ENCODE data around the gene ATRAID.

DNA sequence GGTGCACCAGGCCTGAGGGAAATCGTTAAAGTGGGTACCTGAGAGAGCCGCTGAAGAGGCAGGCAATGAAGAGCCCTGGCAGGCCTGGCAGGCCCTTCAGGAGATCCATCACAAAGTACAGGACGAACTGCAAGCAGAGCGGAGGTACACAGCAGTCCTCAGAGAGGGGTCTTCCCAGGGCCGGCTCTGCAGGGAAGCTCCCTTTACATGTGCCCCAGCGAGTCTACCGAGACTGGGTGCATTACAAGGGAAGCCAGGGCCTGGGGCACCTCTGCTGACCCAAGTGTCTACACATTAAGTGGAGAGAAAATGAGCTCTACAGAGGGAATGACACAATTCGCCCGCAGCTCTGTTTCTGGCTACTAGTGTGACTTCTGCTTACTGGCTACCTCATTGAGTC is 8.1 kb upstream of the ATRAID start:
- TF ChIP-seq CTCF (conservative IDR thresholded peaks at IDR 0.05; ENCODE audit: low read depth in 2 of 2) (no peak), POLR2AphosphoS5 (IDR thresholded peaks at IDR 0.05; ENCODE audit: low read depth) (no peak), REST (IDR thresholded peaks at IDR 0.05; ENCODE audit: unreplicated experiment) (no peak), EZH2 (IDR thresholded peaks at IDR 0.05; ENCODE audit: low read depth, unreplicated experiment) (no peak), CREB1 (CRISPR knock-in tag; IDR thresholded peaks at IDR 0.05; ENCODE audit: low read depth) (no peak), EZH2phosphoT487 (IDR thresholded peaks at IDR 0.05; ENCODE audit: unreplicated experiment) (no peak), ZNF114 (CRISPR knock-in tag; IDR thresholded peaks at IDR 0.05) (no peak)
- TF ChIP-seq, protein P1, sequence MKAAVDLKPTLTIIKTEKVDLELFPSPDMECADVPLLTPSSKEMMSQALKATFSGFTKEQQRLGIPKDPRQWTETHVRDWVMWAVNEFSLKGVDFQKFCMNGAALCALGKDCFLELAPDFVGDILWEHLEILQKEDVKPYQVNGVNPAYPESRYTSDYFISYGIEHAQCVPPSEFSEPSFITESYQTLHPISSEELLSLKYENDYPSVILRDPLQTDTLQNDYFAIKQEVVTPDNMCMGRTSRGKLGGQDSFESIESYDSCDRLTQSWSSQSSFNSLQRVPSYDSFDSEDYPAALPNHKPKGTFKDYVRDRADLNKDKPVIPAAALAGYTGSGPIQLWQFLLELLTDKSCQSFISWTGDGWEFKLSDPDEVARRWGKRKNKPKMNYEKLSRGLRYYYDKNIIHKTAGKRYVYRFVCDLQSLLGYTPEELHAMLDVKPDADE (IDR thresholded peaks at IDR 0.05) = no peak

All from GM23338 (cell line).